Panc1 (cell line): ENCODE measurements around the gene CPM.

Experiments
- CTCF ChIP-seq: fragments of 450-650 bp; IDR thresholded peaks from 2 replicates; pipeline ENCODE4 v1.5.1; 2017; ENCODE audit warnings: mild to moderate bottlenecking
- TCF7L2 ChIP-seq: IDR thresholded peaks from 2 replicates; pipeline ENCODE4 v1.6.1; 2011; ENCODE audit warnings: mild to moderate bottlenecking, low read depth, low read length, inconsistent platforms

- TF ChIP-seq CTCF (no peak), TCF7L2 (no peak)
Observed at GRCh38 chr12:68861890-68862289, 71.1 kb downstream of the CPM start.
